ENCODE measurements around the gene GALNT11. TPM values are rescaled to one million over a fixed set of nuclear protein-coding genes. Genes with fewer than 3 reads are reported as not detected.

GALNT11 gene
- 41.6 and 44.3 TPM in 2 replicates for total RNA-seq
- polyA plus RNA-seq, result 49.4 and 53.7 TPM in 2 replicates

- no peaks in the 10 kb centered on the region for H3K27me3 ChIP-seq
- peak within 1 kb of the TSS; percentile 73 for H3K4me3 ChIP-seq
- peak; percentile 19 for TF ChIP-seq CTCF (IDR thresholded peaks at IDR 0.05; ENCODE audit: low read depth, low read length)
- H3K4me1 ChIP-seq (ENCODE audit: low read depth), result no peaks in the 10 kb centered on the region
- peak; percentile 91 to 92 for DNase-seq (ENCODE audit: low read depth in 1 of 2, low spot score in 1 of 2)
- peak within 1 kb of the TSS; percentile 79 for H3K27ac ChIP-seq
- no peaks in the 10 kb centered on the region for H3K36me3 ChIP-seq
- H3K9me3 ChIP-seq (ENCODE audit: low read depth), result no peaks in the 10 kb centered on the region
Measured at GRCh38 chr7:152025077-152025936, at the start of gene GALNT11. Gene GALNT11 (plus strand): TSS chr7:152025674. CDS start chr7:152094228, 68,554 bp downstream.

DNA sequence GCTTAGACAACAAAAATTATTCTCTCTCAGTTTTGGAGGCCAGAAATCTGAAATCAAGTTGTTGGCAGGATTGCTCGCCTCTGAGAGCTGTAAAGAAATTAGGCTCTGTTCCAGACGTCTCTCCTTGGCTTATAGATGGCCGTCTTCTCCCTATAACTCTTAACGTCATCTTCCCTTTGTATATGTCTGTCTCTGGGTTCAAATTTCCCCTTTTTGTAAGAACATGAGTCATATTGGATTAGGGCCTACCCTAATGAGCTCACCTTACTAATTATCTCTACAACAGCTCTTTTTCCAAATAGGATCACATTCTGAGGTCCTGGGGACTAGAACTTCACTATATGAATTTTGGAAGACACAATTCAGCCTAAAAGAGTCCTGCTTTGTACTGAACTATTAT, 46.9 kb upstream of the GALNT11 start:
- Histone ChIP-seq H3K4me3 (no peak overlapping the region), H3K27ac (no peak overlapping the region), H3K9me3 (ENCODE audit: low read depth) (no peaks in the 10 kb centered on the region), H3K36me3 (no peaks in the 10 kb centered on the region), H3K27me3 (no peaks in the 10 kb centered on the region), H3K4me1 (ENCODE audit: low read depth) (no peaks in the 10 kb centered on the region)
- no peak for DNase-seq (ENCODE audit: low read depth in 1 of 2, low spot score in 1 of 2)
- TF ChIP-seq CTCF (IDR thresholded peaks at IDR 0.05; ENCODE audit: low read depth, low read length), result no peak

DNA sequence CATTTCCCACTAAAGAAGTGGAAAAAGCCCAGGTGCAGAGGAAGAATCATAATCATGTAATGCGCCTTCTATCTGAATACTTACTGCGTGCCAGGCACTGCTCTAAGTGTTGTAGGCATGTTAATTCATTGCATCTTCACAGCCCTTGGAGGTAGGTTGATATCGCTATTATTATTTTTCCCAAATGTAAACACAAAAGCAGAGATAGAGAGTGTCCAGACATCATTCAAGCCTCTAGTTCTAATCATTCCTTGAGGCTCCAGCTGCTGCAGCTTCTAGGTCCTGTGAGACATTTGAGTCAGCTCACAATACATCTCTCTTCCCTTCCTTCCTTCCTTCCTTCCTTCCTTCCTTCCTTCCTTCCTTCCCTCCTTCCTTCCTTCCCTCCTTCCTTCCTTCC, 44.3 kb upstream of the GALNT11 start:
- no peaks in the 10 kb centered on the region for H3K36me3 ChIP-seq
- H3K4me1 ChIP-seq (ENCODE audit: low read depth), result no peaks in the 10 kb centered on the region
- no peaks in the 10 kb centered on the region for H3K9me3 ChIP-seq (ENCODE audit: low read depth)
- H3K27me3 ChIP-seq, result no peaks in the 10 kb centered on the region
- no peak overlapping the region for H3K27ac ChIP-seq
- no peak for TF ChIP-seq CTCF (IDR thresholded peaks at IDR 0.05; ENCODE audit: low read depth, low read length)
- DNase-seq (ENCODE audit: low read depth in 1 of 2, low spot score in 1 of 2), result no peak
- H3K4me3 ChIP-seq, result no peak overlapping the region

DNA sequence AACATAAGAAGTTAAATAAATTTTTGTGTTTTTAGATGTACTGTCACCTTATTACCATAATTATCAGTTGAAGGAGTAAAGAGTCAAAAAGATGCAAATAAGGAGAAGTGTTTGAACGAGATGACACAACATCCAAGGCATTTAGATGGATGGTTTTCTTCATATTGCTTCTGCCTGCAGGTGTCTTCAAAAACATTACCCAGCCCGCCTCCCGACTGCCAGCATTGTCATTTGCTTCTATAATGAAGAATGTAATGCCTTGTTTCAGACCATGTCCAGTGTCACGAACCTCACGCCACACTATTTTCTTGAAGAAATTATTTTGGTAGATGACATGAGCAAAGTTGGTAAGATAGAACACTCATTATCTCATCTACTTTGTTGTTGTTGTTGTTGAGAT, 42.7 kb upstream of the GALNT11 start:
- Histone ChIP-seq H3K27me3 (no peaks in the 10 kb centered on the region), H3K4me3 (no peak overlapping the region), H3K27ac (no peak overlapping the region), H3K4me1 (ENCODE audit: low read depth) (peaks cover 3% of the 10 kb centered on the region), H3K36me3 (no peaks in the 10 kb centered on the region), H3K9me3 (ENCODE audit: low read depth) (no peaks in the 10 kb centered on the region)
- no peak for TF ChIP-seq CTCF (IDR thresholded peaks at IDR 0.05; ENCODE audit: low read depth, low read length)
- no peak for DNase-seq (ENCODE audit: low read depth in 1 of 2, low spot score in 1 of 2)

- Histone ChIP-seq H3K9me3 (ENCODE audit: low read depth) (no peaks in the 10 kb centered on the region), H3K27me3 (no peaks in the 10 kb centered on the region), H3K27ac (no peak overlapping the region), H3K4me1 (ENCODE audit: low read depth) (peaks cover 3% of the 10 kb centered on the region), H3K36me3 (no peaks in the 10 kb centered on the region), H3K4me3 (no peak overlapping the region)
- DNase-seq (ENCODE audit: low read depth in 1 of 2, low spot score in 1 of 2), result no peak
- TF ChIP-seq CTCF (IDR thresholded peaks at IDR 0.05; ENCODE audit: low read depth, low read length), result no peak
Measured at GRCh38 chr7:151984612-151985011, 40.9 kb upstream of the GALNT11 start.
